ENCODE results near the gene LRRC39. TPM values are rescaled to one million over a fixed set of nuclear protein-coding genes. Genes with fewer than 3 reads are reported as not detected.

LRRC39 gene
- total and polyA plus RNA-seq, 8 donors = 0.45 to 2.9 (median 0.98) TPM; not detected in 3

GRCh38 chr1:100130552-100131077 lies 47.4 kb downstream of the LRRC39 start:
- Histone ChIP-seq H3K27ac (no peak overlapping the region), H3K4me3 (no peak overlapping the region), H3K36me3 (no peaks in the 10 kb centered on the region), H3K4me1 (peaks cover 15 to 44% (median 27%) of the 10 kb centered on the region in 4 donors), H3K9me3 (no peaks in the 10 kb centered on the region), H3K27me3 (no peaks in the 10 kb centered on the region)
- TF ChIP-seq EP300 (IDR thresholded peaks at IDR 0.05) = no peak
- TF ChIP-seq POLR2A (IDR thresholded peaks at IDR 0.05) = no peak
- TF ChIP-seq POLR2AphosphoS5 (IDR thresholded peaks at IDR 0.05) = no peak
- TF ChIP-seq, protein P1, sequence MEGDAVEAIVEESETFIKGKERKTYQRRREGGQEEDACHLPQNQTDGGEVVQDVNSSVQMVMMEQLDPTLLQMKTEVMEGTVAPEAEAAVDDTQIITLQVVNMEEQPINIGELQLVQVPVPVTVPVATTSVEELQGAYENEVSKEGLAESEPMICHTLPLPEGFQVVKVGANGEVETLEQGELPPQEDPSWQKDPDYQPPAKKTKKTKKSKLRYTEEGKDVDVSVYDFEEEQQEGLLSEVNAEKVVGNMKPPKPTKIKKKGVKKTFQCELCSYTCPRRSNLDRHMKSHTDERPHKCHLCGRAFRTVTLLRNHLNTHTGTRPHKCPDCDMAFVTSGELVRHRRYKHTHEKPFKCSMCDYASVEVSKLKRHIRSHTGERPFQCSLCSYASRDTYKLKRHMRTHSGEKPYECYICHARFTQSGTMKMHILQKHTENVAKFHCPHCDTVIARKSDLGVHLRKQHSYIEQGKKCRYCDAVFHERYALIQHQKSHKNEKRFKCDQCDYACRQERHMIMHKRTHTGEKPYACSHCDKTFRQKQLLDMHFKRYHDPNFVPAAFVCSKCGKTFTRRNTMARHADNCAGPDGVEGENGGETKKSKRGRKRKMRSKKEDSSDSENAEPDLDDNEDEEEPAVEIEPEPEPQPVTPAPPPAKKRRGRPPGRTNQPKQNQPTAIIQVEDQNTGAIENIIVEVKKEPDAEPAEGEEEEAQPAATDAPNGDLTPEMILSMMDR (IDR thresholded peaks at IDR 0.05) = no peak
- DNase-seq = no peak
- 75 to 85% (median 81%) methylated on average over 5 of the region's 5 CpGs for WGBS, 5 donors
- intact Hi-C loops (cut with DNase I; ENCODE audit: low total_unique reads) = no loop called here

GRCh38 chr1:100127226-100127625 lies 50.8 kb downstream of the LRRC39 start:
- no peaks in the 10 kb centered on the region for H3K9me3 ChIP-seq
- TF ChIP-seq EP300 (IDR thresholded peaks at IDR 0.05) (no peak), POLR2A (IDR thresholded peaks at IDR 0.05) (no peak)
- TF ChIP-seq, protein P1 (IDR thresholded peaks at IDR 0.05) = no peak
- H3K4me3 ChIP-seq = no peak overlapping the region
- no peak for DNase-seq
- intact Hi-C loops (cut with DNase I; ENCODE audit: low total_unique reads) = no loop called here
- H3K27ac ChIP-seq = no peak overlapping the region
- H3K36me3 ChIP-seq = peaks cover 0 to 9% (median 2%) of the 10 kb centered on the region in 4 donors
- peaks cover 4 to 21% (median 8%) of the 10 kb centered on the region in 4 donors for H3K4me1 ChIP-seq
- 71 to 76% (median 71%) methylated on average over 1 of the region's 1 CpG for WGBS, 5 donors
- H3K27me3 ChIP-seq = no peaks in the 10 kb centered on the region

- Histone ChIP-seq H3K4me3 (no peak overlapping the region), H3K36me3 (peaks cover 0 to 28% (median 23%) of the 10 kb centered on the region in 4 donors), H3K9me3 (no peaks in the 10 kb centered on the region), H3K27me3 (no peaks in the 10 kb centered on the region), H3K4me1 (no peaks in the 10 kb centered on the region), H3K27ac (no peak overlapping the region)
- TF ChIP-seq POLR2A (IDR thresholded peaks at IDR 0.05) (no peak), EP300 (IDR thresholded peaks at IDR 0.05) (no peak), POLR2AphosphoS5 (IDR thresholded peaks at IDR 0.05) (no peak)
- TF ChIP-seq, protein P1 (IDR thresholded peaks at IDR 0.05) = no peak
- intact Hi-C loops (cut with DNase I; ENCODE audit: low total_unique reads) = no loop called here
- WGBS, 5 donors = 84 to 93% (median 88%) methylated on average over 1 of the region's 1 CpG
- DNase-seq = no peak
These were observed 55.9 kb downstream of the LRRC39 start for GRCh38 chr1:100122177-100122576.

GRCh38 chr1:100115524-100115923 lies 62.5 kb downstream of the LRRC39 start:
- TF ChIP-seq, protein P1 (IDR thresholded peaks at IDR 0.05) = no peak
- TF ChIP-seq EP300 (IDR thresholded peaks at IDR 0.05) = no peak
- TF ChIP-seq POLR2AphosphoS5 (IDR thresholded peaks at IDR 0.05) = no peak
- TF ChIP-seq POLR2A (IDR thresholded peaks at IDR 0.05) = no peak
- DNase-seq = no peak
- Histone ChIP-seq H3K27ac (no peak overlapping the region), H3K4me3 (no peak overlapping the region), H3K36me3 (peaks cover 0 to 36% (median 22%) of the 10 kb centered on the region in 4 donors), H3K9me3 (no peaks in the 10 kb centered on the region), H3K4me1 (no peaks in the 10 kb centered on the region), H3K27me3 (no peaks in the 10 kb centered on the region)
- intact Hi-C loops (cut with DNase I; ENCODE audit: low total_unique reads) = no loop called here
- whole genome bisulfite sequencing, 5 donors = 96 to 98% (median 98%) methylated on average over 4 of the region's 4 CpGs

All from stomach (tissue), 9 donors.